HG03571 (cell line): ENCODE data around the gene STAB2.
"Not testable (repeated sequence)": the region's sequence is repeated elsewhere in the genome, so short reads cannot be mapped to it uniquely, and the experiment has no call there.

Experiments
- ATAC-seq: cut with Tn5 transposase; IDR thresholded peaks from one replicate; pipeline ENCODE4 v1.9.1; 2021; ENCODE audit not compliant: unreplicated experiment

The STAB2 gene

DNA sequence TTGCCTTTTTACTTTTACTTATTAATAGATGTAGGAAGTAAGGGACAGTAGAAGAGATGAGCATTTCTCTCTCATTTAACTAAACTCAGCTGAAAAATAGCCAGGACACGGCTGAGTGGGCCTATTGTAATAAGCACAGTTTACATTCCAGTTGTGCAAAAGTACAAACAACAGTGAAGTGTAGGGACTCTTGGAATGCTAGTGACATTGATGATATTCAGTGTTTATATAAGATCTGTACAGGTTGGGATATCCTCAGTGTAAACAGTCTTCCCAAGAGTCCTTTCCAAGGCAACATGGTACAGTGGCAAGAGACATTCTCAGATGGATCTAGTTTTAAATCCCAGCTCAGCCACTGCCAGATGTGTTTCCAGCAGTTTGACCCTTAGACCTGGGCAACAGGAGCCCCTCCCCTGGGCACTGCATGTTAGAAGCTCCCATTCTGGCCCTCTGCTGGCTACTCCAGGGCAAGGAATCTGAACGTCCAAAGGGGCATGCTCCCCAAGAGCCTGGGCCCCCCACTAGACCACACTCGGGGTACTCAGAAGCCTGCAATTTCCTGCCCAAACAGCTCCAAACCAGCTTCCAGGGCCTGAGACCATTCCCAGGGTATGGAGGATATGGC, 55.3 kb downstream of the STAB2 start:
- no peak for ATAC-seq

DNA sequence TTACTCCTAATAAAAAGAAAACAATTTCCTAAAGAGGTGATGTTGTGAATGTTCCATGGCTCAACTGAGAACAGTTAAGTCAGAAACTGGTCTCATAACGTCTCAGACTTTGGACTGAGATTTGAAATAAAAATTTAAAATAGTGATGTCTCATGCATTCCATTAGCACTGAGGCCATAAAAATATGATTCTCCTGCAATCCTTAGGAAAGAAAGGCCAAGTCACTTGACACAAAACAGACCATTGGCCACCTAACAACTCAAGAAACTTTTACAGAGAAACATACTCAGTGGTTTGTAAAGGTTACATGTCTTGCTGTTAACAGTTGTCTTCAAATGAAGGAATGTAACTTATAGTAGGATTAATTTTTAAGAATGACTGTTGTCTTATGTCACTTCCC, 58.1 kb downstream of the STAB2 start:
- ATAC-seq, result no peak

DNA sequence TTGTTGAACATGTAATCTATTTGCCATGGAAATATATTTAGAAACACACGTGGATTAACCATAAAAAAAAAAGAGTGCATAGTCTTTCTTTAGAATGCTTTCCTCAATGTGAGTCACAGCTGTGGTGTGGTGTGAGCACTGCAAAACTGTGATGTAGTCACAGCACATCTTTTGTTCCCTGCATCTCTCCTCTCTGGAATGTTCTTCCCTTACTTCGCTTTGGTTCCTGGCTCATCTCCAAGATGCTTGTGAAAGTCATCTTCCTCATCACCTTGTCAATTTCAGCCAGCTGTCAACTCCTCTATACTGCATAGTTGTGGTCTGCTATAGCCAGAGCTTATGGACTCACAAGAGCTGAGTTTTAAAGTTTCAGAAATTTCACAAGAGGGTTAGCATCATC, 60.2 kb downstream of the STAB2 start:
- ATAC-seq, result no peak

DNA sequence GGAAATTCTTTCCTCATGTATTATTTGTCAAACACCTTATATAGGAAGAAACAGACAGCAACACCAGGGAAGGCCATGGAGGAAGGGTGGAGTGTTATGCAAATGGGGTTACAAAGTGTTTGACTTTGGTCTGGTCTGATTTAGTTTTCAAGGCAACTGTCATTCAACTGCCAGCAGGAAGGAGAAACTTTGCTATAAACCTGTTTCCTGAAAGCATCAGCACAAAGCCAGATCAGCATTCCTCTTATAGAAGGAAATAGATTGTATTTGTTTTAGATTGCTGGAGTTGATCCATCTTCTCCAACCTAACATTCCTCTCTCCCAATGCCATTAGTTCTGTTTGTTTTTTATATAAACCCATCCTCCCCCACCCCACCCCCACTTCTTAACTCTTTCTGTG, 65.7 kb downstream of the STAB2 start:
- no peak for ATAC-seq

DNA sequence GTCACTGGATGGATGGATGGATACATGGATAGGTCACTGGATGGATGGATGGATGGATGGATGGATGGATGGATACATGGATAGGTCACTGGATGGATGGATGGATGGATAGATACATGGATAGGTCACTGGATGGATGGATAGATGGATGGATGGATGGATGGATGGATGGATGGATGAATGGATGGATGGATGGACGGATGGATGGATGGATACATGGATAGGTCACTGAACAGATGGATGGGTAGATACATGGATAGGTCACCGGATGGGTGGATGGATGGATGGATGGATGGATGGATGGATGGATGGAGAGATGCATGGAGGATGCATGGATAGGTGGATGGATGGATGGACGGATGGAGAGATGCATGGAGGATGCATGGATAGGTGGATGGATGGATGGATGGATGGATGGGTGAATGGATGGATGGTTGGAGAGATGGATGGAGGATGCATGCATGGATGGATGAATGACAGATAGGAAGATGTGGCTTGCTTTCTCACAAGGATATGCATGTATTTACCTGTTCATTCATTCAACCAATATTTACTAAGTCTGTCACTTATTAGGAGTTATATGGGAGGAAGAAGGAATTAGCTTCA, 66.6 kb downstream of the STAB2 start:
- not testable (repeated sequence) for ATAC-seq

DNA sequence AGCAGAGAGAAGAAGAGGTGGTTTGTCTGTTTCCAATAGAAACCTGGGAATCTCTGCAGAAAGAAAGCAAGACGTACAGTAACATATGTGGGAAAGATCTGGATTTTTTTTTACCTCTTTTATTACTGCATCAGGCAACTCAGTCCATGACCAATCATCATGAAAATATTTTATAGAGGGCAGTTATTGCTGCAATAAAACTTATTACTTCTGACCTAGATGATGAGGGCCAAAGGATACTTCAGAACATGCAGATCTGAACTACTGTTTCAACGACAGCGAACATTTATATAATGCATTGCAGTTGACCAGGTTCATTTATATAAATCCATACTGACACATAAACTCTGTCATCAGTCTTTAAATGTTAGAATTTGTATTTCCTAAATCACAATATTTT, 67.7 kb downstream of the STAB2 start:
- no peak for ATAC-seq

DNA sequence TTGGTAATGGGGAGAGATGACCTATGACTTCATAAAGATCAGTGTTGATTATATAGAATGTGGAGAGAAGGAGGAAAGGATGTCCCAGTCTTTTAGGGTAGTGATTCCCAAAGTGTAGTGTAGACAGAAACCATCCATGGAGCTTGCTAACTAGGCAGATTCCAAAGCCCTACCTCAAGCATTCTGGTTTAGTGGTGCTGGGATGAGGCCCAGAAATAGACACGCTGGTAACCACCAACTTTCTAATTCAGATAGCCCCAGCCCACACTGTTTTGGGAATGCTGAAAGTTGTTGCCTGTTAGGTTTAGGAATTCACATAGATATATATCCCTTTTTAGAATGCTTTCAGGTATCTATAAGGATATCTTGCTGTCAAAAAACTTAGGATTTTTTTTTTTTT, 69.2 kb downstream of the STAB2 start:
- no peak for ATAC-seq

DNA sequence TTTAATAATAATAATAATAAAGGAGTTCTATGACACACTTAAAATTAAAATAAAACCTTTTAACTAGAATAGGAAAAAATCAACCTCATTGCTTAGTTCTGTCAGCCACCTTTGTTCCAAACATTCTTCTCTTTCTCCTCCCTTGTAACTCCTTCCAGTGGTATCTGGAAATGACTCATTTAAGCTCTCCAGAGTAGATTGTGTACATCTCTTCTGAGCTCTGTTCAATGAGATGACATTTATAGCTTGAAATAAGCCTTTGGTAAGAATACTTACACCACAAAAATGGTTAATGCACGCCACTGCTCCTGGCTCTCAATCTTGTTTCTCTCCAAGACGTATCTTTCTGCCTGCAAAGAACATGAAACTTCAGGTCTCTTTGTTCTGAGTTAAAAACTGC, 70.3 kb downstream of the STAB2 start:
- no peak for ATAC-seq

DNA sequence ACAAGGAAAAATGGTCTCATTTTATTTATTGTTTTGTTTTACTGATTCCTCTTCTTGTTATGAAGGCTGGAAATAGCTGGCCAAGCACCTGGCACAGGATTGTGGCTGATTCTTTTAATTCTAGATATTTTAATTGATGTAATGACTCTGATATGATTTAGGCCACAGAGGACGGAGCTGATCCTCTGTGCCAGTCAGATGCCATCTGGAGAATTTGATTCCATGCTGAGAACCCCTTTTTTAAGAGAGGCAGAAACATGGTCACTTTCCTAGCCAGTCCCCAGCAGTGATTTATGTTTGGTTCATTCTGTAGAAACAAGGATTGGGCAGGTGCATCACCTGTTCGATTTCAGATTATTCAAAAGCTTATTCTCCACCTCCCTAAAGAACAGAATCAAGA, 77.6 kb downstream of the STAB2 start:
- ATAC-seq, result no peak

DNA sequence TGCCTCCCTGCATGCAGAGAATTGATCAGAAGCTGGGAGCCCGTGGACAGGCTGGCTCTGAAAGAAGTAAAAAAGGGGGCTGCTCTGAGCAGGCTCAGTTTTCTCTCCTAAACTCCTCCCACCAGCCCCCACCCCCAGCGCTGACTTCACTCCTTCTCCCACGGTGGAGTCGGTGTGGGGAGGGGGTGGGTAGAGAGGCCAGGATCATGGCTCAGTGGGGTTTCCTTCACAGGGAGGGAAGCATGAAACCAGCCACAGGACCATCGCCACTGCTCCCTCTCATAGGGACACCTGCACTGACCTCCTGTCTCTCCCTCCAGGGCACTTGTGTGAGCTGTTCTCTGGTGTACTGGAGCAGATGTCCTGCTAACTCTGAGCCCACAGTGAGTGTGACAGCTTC, 78.9 kb downstream of the STAB2 start:
- ATAC-seq, result no peak

DNA sequence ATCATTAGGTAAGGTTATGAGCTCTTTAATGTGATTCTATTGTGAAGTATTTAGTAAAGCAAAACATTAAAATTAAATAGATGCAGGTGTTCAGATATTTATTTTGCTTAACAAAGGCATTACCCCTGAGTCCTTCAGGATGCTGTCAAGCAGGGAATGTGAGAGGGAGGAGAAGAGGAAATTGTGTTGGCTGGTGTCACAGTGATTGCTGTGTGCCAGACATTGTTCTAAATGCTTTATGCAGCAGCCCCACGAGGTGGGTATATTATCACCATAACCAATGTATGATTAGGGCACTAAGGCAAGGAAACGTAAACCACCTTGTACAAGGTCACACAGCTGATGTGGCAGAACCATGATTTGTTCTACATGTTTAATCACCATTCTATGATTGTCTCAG, 80.1 kb downstream of the STAB2 start:
- no peak for ATAC-seq

DNA sequence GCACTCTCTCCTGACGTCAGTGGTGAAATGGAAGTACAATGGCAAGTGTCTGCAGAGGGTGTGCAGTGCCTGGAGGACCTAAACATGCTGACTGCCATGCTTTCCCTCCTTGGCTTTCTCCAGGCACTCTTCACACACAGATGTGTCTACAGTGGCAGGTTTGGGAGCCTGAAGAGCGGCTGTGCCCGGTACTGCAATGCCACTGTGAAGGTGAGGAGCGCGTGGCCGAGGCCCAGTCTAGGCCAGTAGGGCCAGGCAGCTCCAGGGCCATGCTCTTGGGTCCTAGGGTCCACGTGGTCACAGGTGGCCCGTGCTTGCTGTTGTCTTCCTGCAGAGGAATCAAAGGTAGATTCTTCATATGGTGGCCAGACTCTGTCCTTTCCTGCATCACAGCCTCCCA, 81.4 kb downstream of the STAB2 start:
- ATAC-seq, result no peak

DNA sequence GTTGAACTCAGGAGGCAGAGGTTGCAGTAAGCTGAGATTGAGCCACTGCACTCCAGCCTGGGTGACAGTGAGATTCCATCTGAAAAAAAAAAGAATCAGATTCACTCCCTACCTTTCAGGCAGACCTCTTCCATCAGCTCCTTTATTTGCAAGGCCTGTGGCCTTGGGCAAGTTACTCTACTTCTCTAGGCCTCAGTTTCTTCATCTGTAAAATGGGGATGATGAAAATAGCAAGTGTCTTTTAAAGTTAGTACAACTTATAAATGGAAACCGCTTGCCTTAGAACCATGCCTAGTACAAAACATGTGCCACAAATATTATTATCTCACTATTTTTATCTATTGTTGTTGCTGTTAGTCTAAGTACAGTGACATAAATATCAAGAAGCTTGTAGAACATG, 84.3 kb downstream of the STAB2 start:
- ATAC-seq, result no peak

DNA sequence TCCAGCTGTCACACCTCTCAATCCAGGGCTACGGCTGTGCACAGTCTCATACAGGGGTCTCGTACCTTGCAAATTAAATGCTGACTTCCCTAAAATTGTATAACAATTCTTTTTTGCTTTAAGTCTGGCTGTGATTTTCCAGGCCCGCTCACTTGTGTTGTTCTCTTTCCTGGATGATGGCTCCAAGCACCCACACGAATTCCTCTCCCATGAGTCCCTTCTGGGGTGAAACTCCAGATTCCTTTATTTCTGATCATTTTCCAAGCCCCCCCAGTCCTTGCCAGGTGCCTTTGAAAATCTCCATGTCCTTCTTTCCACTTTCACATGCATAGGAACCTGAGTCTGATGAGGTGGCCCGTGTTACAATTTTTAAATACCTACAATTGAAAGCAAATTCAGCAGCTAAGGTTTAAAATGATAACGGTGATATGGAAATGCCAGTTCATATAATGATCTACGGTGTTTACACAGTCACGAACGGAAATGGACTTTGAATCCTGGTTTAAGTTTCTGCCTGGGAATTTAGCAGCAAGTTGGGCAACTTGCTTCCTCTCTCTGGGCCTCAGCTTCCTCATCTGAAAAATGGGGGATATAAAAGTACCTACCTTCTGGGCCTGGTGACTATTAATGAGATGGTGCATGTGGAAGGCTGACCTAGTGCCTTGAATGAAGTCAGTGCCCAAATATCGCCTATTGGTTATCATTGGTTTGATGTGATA, 85.5 kb downstream of the STAB2 start:
- ATAC-seq, result no peak

DNA sequence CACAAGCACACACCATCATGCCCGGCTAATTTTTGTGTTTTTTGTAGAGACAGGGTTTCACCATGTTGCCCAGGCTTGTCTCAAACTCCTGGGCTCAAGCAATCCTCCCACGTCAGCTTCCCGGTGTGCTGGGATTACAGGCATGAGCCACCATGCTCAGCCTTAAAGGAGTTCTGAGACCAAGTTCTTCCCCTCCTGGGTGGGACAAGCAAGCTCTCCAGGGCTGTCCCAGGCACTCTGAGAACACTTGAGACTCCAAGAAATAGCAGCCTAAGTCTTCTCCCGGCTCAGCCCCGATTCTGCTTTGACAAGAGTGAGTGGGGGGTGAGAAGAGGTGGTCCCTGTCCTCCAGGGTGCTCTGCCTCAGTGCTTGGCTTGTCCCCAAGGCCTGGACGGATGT, 86.4 kb downstream of the STAB2 start:
- no peak for ATAC-seq

DNA sequence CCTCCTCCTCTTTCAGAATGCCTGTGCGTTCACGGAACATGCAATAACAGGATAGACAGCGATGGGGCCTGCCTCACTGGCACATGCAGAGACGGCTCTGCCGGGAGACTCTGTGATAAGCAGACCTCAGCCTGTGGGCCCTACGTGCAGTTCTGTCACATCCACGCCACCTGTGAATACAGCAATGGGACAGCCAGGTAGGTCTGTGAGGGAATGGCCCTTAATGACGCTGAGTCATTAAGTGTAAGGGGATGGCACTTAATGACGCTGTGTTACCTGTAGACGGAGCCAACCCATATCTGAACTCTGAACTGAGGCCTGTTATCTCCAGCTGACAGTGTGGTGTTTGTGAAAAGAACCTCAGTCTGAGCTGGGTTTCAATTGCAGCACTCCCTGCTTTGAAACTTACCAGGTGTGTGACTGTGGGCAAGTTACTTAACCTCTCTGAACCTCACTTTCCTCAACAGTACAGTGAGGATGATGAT, 86.9 kb downstream of the STAB2 start:
- ATAC-seq, result no peak

DNA sequence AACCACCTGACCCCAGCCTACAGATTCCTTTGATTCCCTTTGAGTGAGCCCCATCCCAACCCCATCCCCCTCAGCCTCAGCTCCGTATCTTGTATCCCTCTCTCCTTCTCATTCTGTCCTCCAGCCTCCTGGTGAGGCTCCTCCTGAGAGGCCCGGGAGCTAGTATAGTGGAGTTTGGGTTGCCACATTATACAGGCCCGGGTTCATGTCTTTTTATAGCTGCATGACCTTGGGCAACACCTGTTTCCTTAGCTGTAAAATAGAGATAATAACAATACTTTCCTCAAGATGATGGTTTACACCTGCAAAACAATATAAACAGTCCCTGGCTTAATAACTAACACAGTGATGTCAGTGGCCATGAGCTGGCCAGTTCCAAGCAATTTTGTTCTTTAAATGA, 89.8 kb downstream of the STAB2 start:
- no peak for ATAC-seq

DNA sequence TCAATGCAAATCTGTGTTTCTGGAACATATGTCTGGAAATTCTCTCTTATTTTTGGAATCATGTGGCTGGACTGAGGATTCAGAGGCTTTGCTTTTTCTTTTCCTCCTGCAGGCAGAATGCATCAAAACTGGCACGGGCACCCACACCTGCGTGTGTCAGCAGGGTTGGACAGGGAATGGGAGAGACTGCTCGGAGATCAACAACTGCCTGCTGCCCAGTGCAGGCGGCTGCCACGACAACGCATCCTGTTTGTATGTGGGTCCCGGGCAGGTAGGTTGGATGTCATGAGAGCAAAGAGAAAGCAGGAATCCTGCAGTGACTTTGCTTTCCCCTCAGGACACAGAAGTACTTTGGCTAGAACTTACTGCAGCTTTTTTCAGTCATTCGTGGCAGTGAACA, 90.3 kb downstream of the STAB2 start:
- no peak for ATAC-seq

DNA sequence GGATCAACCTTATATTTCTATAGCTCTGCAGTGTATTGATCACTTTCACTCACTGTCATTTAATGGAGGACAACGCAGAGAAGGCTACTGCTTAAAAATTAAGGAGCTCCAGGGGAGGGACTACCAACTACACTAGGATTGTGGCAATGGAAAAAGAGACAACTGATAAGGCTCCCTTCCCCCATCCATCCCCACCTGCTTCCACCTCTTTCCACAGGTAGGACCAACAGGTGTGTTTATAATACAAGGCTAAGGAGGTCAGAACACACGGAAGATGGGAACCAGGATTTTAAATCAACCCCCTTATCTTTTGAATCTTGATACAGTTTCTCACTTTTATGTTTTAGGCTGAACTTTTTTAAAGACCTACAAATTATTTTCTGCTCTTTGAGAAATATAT, 90.8 kb downstream of the STAB2 start:
- no peak for ATAC-seq

DNA sequence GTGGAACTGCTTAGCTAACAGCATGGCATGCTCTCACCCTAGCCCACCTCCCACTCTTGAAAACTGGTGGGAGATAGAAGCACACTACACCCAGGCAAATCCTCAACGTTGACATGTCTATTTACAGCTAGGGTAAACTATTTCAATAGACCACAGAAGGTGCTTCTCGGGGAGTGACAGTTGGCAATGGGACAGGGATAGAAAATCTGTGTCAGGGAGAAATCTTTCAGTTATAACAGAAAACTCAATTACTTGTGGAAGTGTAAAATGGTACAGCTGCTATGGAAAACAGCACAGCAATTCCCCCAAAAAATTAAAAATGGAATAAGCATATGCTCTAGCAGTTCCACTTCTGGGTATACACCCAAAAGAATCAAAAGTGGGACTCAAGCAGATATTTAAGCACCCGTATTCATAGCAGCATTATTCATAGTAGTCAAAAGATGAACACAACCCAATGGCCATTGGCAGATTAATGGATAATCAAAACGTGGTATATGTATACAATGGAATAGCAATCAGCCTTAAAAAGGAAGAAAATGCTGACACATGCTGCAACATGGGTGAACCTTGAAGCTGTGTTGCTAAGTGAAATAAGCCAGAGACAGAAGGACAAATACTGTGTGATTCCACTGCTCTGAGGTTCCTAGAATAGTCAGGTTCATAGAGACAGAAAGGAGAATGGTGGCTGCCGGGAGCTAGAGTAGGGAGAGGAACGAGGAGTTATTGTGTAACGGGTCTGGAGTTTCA, 92.5 kb downstream of the STAB2 start:
- no peak for ATAC-seq

DNA sequence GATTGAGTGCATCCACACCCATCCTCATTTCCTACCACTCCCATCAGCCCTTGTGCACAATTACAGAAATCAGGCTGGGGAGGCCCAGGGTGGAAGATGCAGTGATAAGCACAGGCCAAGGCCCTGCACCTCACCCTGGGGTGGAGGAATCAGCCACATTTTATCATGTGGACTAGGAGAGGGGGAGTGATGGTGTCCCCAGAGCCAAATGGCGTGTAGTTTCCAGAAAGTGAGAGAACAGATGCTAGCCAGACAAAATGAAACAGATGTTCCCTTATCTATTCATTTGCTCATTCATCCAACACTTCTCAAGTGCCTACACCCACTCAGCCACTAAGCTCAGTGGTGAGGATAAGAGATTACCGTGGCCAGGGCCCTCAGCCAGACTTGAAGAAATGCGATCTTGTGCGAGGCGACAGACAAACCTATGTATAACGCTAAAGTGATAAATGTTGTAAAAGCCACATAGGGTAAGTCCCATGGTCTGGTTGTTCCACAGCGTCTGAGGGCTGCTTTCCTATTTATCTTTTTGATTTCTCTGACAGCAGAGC, 93.6 kb downstream of the STAB2 start:
- no peak for ATAC-seq

DNA sequence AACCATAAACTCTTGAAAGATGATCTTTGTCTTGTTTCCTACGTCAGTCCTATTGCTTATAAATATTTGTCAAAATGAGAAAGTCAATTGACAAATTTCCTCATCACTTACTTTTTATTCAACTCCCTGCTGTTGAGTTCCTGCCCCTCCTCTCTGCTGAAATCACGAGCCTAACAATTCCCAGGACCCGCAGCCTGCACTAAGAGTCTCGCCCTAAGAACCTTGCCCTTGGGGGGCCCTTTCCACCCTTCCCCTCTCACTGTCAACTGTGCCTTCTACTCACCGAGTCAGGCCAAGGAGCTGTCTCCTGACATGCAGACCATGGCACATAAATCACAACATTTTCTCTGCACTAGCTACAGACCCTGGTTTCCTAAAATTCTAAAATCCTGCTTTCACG, 99.0 kb downstream of the STAB2 start:
- ATAC-seq, result no peak
